ENCODE results near the gene DENND5B.
"Not testable (repeated sequence)": the region's sequence is repeated elsewhere in the genome, so short reads cannot be mapped to it uniquely, and the experiment has no call there.

DENND5B gene

GRCh38 chr12:31589904-31590641, 863 bp downstream of the DENND5B start:
- DNase-seq = peak in 1 of 2 experiments; percentile 53

DNA sequence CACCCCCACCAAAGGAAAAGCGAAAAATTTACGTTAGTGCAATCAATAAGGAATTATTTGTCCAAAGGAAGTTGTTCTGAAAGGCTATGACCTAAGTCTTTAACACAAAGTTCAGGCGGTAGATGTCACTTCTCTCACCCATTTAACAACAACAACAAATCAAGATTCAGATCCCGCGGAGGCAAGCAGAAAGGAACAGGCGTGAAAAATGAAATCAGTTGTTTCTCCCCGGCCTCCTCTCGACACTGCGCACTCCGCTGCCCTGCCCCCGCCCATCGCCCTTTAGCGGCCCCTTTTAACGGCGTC, 1.4 kb downstream of the DENND5B start:
- peak; percentile 67 to 81 for DNase-seq

GRCh38 chr12:31588976-31589375, 2.0 kb downstream of the DENND5B start:
- DNase-seq = no peak

GRCh38 chr12:31586728-31587127, 4.2 kb downstream of the DENND5B start:
- DNase-seq = no peak

GRCh38 chr12:31585895-31586294, 5.0 kb downstream of the DENND5B start:
- DNase-seq = no peak

DNA sequence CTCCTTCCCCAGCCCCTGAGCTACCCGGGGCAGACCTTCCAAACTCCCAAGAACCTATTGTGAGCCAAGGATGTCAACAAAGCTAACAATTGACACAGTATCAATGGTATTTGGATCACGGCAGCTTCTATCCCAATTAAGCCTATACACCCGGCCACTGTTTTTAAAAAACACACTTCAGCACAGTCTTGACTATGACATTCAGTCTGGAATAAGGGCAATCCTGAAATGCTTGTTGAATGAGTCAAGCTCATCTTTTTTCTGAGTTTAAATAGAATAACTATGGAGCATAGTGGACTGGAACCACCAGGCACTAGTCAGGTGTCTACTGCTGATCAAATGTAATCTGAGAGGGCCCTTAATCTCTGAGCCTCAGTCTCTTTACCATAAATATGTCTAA, 5.7 kb downstream of the DENND5B start:
- DNase-seq = peak in 1 of 2 experiments; percentile 54

DNA sequence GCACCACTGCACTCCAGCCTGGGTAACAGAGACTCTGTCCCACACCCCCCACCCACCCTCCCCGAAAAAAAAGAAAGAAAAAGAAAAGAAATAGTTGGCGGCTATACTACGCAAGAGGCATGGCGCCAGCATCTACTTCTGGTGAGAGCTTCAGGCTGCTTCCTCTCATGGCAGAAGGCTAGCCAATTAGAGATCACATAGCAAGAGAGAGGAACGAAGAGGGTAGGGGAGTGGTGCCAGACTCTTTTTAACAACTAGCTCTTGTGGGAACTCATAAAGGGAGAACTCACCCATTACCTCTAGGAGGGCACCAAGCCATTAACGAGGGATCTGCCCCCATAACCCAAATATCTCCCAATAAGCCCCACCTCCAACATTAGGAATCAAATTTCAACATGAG, 6.2 kb downstream of the DENND5B start:
- no peak for DNase-seq

GRCh38 chr12:31583878-31584277, 7.1 kb downstream of the DENND5B start:
- DNase-seq = no peak

DNA sequence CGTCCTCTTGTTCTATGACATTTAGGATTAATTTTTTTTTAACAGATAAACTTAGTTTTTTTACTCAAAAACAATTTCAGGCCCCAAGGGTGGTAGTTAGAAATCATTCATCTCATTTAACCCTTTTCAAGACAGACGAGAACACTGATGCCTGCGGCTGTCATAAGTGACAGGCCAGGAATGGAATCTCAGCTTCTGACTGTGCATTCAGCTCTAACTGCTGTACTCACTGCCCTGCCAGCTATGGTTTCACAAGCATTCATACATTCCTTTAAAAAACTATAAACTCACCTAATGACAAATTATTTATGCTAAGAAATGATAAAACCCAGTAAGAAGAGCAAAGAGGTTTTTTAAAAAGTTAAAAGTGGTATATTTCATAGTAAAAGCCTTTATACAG, 8.8 kb downstream of the DENND5B start:
- DNase-seq = no peak

DNA sequence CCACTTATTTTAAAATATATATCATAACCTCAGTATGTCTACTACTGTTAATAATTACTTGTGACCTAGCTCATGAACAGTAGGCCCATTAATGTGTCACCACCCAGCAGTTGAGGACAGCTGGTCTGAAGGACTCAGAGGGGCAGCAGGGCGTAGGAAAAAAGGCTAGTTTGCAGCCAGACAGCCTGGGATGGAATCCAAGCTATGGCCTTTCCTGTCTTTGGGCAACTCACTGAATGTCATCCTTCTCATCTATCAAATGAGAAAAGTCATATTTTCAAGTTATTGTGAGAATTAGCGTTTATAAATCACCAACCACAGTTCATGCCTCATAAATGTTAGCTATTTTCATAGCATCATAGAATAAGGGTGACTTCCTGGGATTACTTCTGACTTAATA, 12.3 kb downstream of the DENND5B start:
- DNase-seq = no peak

DNA sequence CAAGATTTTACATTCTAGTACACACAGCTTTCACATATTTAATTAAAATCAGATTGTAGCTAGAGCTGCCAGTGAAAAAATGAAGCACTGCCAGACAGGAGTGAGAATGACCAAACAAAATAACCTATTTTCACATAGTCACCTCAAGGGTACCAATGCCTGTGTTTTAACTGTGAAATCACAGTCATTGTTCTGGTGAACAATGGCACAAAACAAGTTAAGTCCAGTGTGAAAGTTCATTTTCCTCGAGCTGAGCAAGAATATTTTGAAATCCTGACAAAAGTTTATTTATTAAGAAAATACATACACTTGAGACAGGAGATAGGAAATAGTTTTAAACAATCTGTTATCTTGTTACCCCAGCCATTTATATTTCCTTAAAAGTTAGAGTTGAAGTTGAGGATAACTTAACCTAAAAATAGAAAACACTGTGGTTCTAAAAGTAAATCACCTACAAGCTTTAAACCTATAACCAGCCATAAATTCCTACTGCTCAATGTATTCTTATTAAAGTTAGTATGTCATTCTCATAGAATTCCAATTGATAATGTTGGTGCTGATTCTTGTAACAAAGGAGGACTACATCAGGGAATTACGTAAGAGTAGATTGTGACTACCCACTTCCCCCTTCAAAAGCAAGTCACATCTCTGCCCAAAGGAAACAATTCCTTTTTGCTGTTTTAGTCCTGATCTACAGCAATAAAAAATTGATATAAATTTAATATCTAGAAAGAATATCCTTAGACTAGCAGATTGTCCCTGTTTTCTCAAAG, 15.9 kb downstream of the DENND5B start:
- DNase-seq = no peak

- not testable (repeated sequence) for DNase-seq
Measured at GRCh38 chr12:31574367-31574766, 16.6 kb downstream of the DENND5B start.

DNA sequence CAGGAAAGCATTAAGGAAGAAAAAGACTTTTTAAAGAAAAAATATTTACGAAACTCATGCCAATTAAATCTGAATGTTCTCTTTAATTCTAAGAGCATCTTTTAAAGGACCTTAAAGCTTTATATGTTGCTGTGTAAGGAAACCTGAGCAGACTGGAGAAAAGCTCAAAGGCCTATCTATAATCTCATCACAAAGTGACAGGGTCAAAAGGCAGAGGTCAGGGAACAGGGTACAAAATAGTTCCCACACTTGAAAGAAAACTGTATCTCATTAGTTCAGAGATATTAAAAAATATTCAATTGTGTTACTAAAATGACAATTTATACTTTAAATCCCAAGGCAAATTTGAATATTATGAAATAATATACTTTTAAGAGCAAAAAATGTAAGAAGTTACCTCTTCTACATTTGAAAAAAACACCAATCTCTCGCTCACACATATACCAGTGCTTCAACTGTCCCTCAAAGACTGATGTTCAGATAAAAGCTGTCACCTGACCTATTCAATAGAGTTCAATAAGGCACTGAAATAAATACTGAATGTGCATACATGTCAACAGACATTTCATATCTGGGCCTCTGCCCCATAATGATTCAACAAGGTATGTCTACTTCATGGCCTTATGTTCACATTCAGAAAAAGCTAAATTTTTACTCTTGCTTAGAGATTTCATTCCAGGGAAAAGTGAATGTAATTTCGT, 17.9 kb downstream of the DENND5B start:
- DNase-seq = no peak

DNA sequence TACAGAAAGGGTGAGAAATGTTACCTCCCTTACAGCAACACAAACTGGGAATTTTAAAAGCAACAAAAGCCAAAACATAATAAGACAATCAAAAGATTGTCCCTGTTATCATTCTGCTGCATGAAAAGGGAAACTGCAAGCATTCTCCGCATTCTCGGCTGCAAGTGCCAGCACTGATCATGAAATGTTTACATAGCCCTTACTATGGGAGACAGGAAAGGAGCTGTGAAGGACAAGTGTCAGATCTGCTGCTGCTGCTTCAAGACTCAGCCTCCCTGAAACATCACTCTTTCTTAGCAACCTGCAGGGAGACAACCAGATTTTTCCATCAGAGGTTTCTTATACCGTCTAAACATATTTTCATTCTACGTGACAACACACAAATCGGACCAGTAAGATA, 20.1 kb downstream of the DENND5B start:
- DNase-seq = peak in 1 of 2 experiments; percentile 26

- DNase-seq = not testable (repeated sequence)
Measured at GRCh38 chr12:31569517-31569916, 21.4 kb downstream of the DENND5B start.

GRCh38 chr12:31568498-31568897, 22.4 kb downstream of the DENND5B start:
- DNase-seq = no peak

DNA sequence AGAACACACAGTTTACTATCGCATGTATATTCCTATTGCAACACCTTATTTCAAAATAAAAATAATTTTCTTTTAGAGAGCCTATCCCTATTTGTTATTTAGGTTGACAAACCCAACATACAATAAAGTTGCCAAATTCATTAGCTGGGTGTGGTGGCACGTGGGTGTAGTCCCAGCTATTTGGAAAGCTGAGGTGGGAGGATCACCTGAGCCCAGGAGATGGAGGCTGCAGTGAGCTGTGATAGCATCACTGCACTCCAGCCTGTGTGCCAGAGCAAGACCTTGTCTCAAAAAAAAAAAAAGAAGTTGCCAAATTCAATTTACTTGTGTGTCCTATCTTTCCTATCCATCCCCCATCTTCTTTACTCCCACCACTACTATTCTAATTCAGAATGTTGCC, 23.9 kb downstream of the DENND5B start:
- no peak for DNase-seq

DNA sequence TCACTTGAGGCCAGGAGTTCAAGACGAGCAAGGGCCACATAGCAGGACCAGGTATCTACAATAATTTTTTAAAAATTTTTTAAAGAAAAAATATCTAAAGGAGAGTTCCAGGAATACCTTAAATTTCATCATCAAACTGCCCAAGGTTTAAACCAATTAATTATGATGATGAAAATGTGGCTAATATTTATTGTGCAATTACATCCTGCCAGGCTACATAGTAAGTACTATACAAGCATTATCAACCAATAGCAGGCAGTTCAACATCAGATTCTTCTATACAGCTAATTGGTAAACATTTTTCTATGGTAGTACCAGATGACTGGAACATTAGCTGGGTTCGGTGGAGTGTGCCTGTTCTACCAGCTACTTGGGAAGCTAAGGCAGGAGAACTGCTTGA, 24.4 kb downstream of the DENND5B start:
- no peak for DNase-seq

DNA sequence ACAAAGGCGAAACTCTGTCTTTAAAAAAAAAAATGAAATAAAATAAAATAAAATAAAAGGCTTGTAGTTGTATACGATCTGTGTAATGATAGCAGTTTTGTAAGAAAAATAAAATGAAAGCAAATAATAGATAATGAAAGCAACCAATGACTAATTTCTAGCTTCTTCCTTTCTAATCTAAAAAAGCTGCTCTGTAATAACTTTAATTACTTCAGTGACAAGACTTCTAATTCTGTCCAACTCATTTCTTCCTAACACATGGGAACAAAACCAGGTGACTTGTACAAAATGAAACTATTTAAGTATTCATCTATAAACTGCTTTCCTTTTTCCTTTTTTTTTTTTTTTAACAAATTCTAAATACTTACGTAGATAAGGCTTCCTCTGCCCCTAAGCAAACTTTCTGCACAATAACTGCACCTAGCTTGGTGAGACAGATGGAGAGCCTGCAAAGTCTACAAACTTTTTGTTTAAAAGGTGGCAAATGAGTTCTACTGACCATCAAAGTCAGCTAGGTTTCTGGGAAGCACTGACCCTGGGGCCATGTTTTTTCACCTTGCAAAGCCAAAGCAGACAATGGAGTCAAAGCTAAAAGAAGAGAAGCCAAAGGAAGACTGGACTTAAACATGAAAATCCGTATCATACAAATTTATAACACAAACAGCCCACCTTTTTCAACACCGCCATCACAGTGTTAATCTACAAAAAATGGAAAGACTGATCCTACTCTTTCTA, 28.2 kb downstream of the DENND5B start:
- DNase-seq = no peak

DNA sequence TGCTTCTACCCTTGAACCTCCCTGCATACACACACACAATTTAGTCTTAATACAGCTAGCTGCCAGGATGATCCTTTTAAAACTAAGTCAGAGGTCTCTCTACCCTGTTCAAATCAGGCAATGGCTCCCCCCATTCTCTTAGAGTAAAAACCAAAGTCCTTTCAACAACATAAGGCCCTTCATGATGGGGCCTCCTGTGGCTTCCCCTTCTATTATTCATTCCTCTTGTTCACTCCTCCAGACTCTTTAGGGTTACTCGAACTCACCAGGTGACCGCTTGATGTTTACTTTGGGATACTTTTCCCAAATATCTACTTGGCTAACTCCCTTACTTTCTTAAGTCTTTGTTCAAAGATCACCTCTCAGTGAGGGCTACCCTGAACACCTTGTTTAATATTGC, 30.4 kb downstream of the DENND5B start:
- DNase-seq = no peak

DNA sequence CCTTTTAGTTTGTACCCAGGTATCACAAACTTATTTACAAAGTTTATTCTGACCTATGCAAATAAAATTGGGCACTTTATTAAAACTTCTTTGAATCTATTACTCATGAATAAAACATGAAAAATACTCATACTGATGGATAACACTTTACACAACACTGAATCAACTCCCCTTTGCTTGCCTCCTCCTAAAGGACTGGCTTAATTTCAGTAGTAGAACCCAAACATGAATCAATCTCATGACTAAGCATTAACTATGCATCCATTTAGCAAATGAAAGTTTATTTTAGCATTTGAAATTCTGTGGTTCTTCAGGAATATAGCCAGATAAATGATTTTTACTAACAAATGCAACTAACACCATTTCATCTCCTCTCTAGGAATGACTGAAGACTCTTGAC, 32.4 kb downstream of the DENND5B start:
- no peak for DNase-seq

GRCh38 chr12:31557707-31558106, 33.2 kb downstream of the DENND5B start:
- no peak for DNase-seq

DNA sequence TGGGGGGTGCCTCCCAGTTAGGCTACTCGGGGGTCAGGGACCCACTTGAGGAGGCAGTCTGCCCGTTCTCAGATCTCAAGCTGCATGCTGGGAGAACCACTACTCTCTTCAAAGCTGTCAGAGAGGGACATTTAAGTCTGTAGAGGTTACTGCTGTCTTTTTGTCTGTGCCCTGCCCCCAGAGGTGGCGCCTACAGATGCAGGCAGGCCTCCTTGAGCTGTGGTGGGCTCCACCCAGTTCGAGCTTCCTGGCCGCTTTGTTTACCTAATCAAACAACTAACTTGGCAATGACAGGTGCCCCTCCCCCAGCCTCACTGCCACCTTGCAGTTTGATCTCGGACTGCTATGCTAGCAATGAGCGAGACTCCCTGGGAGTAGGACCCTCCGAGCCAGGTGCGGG, 35.5 kb downstream of the DENND5B start:
- not testable (repeated sequence) for DNase-seq
